Colonic mucosa (tissue), 4 donors: Measurements from ENCODE around the gene ARFGAP3. TPM values are rescaled to one million over a fixed set of nuclear protein-coding genes. Genes with fewer than 3 reads are reported as not detected.

Experiments used
- DNase-seq: peaks from one replicate; pipeline ENCODE4 v3.0.0-alpha.2; 2020
- H3K27ac ChIP-seq: fragments of 200-600 bp; one replicate; pipeline ENCODE4 v1.8.0; 2021
- H3K27me3 ChIP-seq: fragments of 200-600 bp; one replicate; pipeline ENCODE4 v1.8.0; 2021
- H3K36me3 ChIP-seq: fragments of 200-600 bp; one replicate; pipeline ENCODE4 v1.8.0; 2021
- H3K4me1 ChIP-seq: fragments of 200-600 bp; one replicate; pipeline ENCODE4 v1.8.0; 2021; ENCODE audit warnings: mild to moderate bottlenecking
- H3K4me3 ChIP-seq: fragments of 200-600 bp; one replicate; pipeline ENCODE4 v1.8.0; 2021
- H3K9ac ChIP-seq, 2 donors: one replicate each; pipeline ENCODE4 v1.7.0; 2013; ENCODE audit warnings: control low read depth in 2 of 2, low read depth in 2 of 2, low read length in 2 of 2
- H3K9me3 ChIP-seq: fragments of 200-600 bp; one replicate; pipeline ENCODE4 v1.8.0; 2021
- CTCF ChIP-seq: fragments of 200-600 bp; IDR thresholded peaks from one replicate; pipeline ENCODE4 v1.8.0; 2022; ENCODE audit warnings: antibody characterized with exemption, mild to moderate bottlenecking
- intact Hi-C: fragments of 100-400 bp; cut with DNase I; formaldehyde crosslinking; loops from one replicate; pipeline ENCODE4 v1.14.1; 2022
- total RNA-seq, 2 donors: library from RNA; stranded (reverse); fragmentation: NEBNext Ultra II Directional in 1 of 2; extraction: Animal tissue kit (Norgen Biotek cat#: 25700) in 1 of 2; gene quantifications; one replicate each; pipeline ENCODE4 v1.2.1, GENCODE V29; 2021
- donor health status: healthy.
- donor health status: DM: no; HTN: no; CAD: no.
- donor health status: DM: no; HTN: no; CAD: no.

ARFGAP3 gene
- total RNA-seq, 2 donors from 2014 or later, result 29.4 to 47.7 TPM

GRCh38 chr22:42777126-42777525 is 79.9 kb downstream of the ARFGAP3 start:
- Histone ChIP-seq H3K9ac (no peak overlapping the region), H3K4me3 (no peak overlapping the region), H3K4me1 (no peaks in the 10 kb centered on the region), H3K36me3 (no peaks in the 10 kb centered on the region), H3K27me3 (no peaks in the 10 kb centered on the region), H3K27ac (no peak overlapping the region), H3K9me3 (no peaks in the 10 kb centered on the region)
- DNase-seq, result no peak
- no peak for TF ChIP-seq CTCF
- intact Hi-C loops, result loop anchor here (10.0 kb wide), 1 partner anchor 112 kb away; no protein-coding TSS in a partner anchor

GRCh38 chr22:42773167-42773566 is 83.9 kb downstream of the ARFGAP3 start:
- DNase-seq, result no peak
- intact Hi-C loops, result loop anchor here (10.0 kb wide), 1 partner anchor 108 kb away; no protein-coding TSS in a partner anchor
- H3K27ac ChIP-seq, result no peak overlapping the region
- H3K27me3 ChIP-seq, result no peaks in the 10 kb centered on the region
- no peaks in the 10 kb centered on the region for H3K4me1 ChIP-seq
- no peak overlapping the region for H3K4me3 ChIP-seq
- no peaks in the 10 kb centered on the region for H3K9me3 ChIP-seq
- no peak overlapping the region for H3K9ac ChIP-seq
- no peak for TF ChIP-seq CTCF
- no peaks in the 10 kb centered on the region for H3K36me3 ChIP-seq

DNA sequence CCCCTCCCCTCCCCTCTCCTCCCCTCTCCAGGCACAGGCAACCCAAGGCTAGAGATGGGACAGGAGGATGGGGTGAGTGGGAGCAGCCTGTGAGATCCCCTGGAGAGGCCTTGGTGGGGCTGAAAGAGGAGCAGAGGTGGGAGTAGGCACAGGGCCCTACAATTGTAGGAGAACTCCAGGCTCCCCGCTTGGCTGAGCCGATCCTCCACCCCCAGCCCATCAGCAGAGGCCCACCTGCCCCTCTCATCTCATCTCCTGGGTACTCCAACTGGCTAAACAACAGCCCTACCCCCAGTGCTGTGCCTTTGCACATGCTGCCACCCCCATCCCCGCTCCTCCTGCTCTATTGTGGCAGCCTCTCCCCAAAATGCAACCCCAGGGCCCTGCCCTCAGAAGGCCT is 84.4 kb downstream of the ARFGAP3 start:
- Histone ChIP-seq H3K9me3 (no peaks in the 10 kb centered on the region), H3K27ac (no peak overlapping the region), H3K36me3 (no peaks in the 10 kb centered on the region), H3K9ac (no peak overlapping the region), H3K27me3 (no peaks in the 10 kb centered on the region), H3K4me3 (no peak overlapping the region), H3K4me1 (no peaks in the 10 kb centered on the region)
- intact Hi-C loops, result loop anchor here (10.0 kb wide), 1 partner anchor 108 kb away; no protein-coding TSS in a partner anchor
- no peak for DNase-seq
- no peak for TF ChIP-seq CTCF

DNA sequence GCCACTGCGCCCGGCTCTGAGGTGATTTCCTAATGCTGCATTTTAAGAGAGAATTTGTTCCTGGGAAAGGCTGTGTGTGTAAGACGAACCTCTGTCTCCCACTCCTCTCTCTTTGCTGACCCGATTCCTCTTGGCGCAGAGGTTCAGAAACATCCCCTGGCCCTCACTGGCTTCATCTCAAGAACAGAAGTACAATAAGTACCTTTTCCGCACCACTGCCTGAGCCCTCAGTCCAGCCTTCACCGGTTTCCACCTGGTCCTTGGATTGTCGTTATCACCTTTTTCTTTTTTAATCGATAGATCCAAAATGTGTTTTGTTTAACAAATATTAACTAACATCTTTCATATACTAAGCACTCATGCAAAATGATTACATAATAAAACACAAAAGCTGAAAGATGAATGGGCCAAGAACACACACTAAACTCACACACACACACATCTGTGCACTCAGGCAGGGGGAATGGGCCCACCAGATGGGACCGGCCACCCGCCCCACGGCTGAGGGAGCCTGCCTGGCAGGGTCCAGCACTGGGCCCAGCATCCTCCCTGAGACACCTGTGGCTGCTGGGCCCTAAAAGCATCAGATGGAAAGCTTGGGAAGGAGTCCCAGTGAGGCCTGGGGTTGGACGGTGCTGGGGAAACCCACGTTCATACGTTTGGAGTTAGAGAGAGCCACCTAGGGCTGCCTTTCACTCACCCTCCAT is 86.0 kb downstream of the ARFGAP3 start:
- H3K36me3 ChIP-seq, result no peaks in the 10 kb centered on the region
- no peak overlapping the region for H3K4me3 ChIP-seq
- H3K27ac ChIP-seq, result no peak overlapping the region
- no peaks in the 10 kb centered on the region for H3K4me1 ChIP-seq
- no peak for TF ChIP-seq CTCF
- H3K9me3 ChIP-seq, result no peaks in the 10 kb centered on the region
- H3K27me3 ChIP-seq, result no peaks in the 10 kb centered on the region
- no peak for DNase-seq
- no peak overlapping the region for H3K9ac ChIP-seq
- intact Hi-C loops, result loop anchor here (10.0 kb wide), 1 partner anchor 106 kb away; no protein-coding TSS in a partner anchor

GRCh38 chr22:42770448-42770726 is 86.7 kb downstream of the ARFGAP3 start:
- Histone ChIP-seq H3K4me1 (no peaks in the 10 kb centered on the region), H3K36me3 (no peaks in the 10 kb centered on the region), H3K4me3 (no peak overlapping the region), H3K9ac (no peak overlapping the region), H3K27me3 (no peaks in the 10 kb centered on the region), H3K9me3 (no peaks in the 10 kb centered on the region), H3K27ac (no peak overlapping the region)
- no peak for TF ChIP-seq CTCF
- intact Hi-C loops, result loop anchor here (10.0 kb wide), 1 partner anchor 106 kb away; no protein-coding TSS in a partner anchor
- DNase-seq, result no peak
